Kidney (tissue), 14 donors: Measurements from ENCODE around the gene ITSN2. TPM values are rescaled to one million over a fixed set of nuclear protein-coding genes. Genes with fewer than 3 reads are reported as not detected.

Source experiments
- DNase-seq, 5 donors: peaks; one replicate each; pipeline ENCODE4 v3.0.0-alpha.2; 2013 to 2020
- FAIRE-seq: peaks from 2 replicates; lab custom pipeline; 2012; peaks lifted over from hg19 to GRCh38; lab: Jason Lieb, UNC
- H3K27ac ChIP-seq, 2 donors: one replicate each; pipeline ENCODE4 v1.7.0; 2013; ENCODE audit warnings: low read depth in 2 of 2, low read length in 2 of 2, inconsistent platforms in 1 of 2
- H3K27me3 ChIP-seq: one replicate; pipeline ENCODE4 v1.7.1; 2013; ENCODE audit warnings: low read length, inconsistent platforms; ENCODE audit not compliant: control insufficient read depth, insufficient read depth
- H3K36me3 ChIP-seq, 3 donors: one replicate each; pipeline versions ENCODE4 v1.7.0 to v1.7.1; 2013; ENCODE audit warnings: low read length in 3 of 3, control low read depth in 1 of 3, inconsistent platforms in 1 of 3; ENCODE audit not compliant: insufficient read depth in 3 of 3, control insufficient read depth in 2 of 3
- H3K4me1 ChIP-seq, 3 donors: one replicate each; pipeline versions ENCODE4 v1.7.0 to v1.7.1; 2013; ENCODE audit warnings: low read length in 3 of 3, inconsistent platforms in 1 of 3, low read depth in 1 of 3; ENCODE audit not compliant: control insufficient read depth in 2 of 3, insufficient read depth in 2 of 3
- H3K4me3 ChIP-seq, 3 donors: one replicate each; pipeline versions ENCODE4 v1.7.0 to v1.8.1; 2013; ENCODE audit warnings: low read length in 3 of 3, control low read depth in 1 of 3, inconsistent platforms in 1 of 3
- H3K9ac ChIP-seq, 3 donors: one replicate each; pipeline versions ENCODE4 v1.7.0 to v1.7.1; 2013; ENCODE audit warnings: low read length in 3 of 3, control low read depth in 1 of 3, inconsistent platforms in 1 of 3
- H3K9me3 ChIP-seq, 3 donors: one replicate each; pipeline versions ENCODE4 v1.7.0 to v1.7.1; 2013; ENCODE audit warnings: low read length in 3 of 3, control low read depth in 1 of 3, inconsistent platforms in 1 of 3; ENCODE audit not compliant: control insufficient read depth in 2 of 3, insufficient read depth in 1 of 3
- intact Hi-C: fragments of 100-400 bp; cut with DNase I; formaldehyde crosslinking; loops from one replicate; pipeline ENCODE4 v1.11.1; 2022
- polyA plus RNA-seq: library from polyadenylated mRNA; stranded (reverse); fragments of 350-450 nt; fragmentation: Illumina TruSeq; extraction: RNeasy Lipid Tissue Mini Kit (QIAGEN cat#74804); gene quantifications from one replicate; pipeline ENCODE4 v1.2.3, GENCODE V29; 2014; ENCODE audit warnings: low read depth, low replicate concordance; ENCODE audit not compliant: insufficient read depth
- total RNA-seq: library from RNA; stranded (reverse); fragmentation: NEBNext Ultra II Directional; extraction: Animal tissue kit (Norgen Biotek cat#: 25700); gene quantifications from one replicate; pipeline ENCODE4 v1.2.1, GENCODE V29; 2021
- TF ChIP-seq, protein P1 (sequence below): IDR thresholded peaks from 3 replicates; pipeline ENCODE4 v1.5.1; 2012; ENCODE audit warnings: mild to moderate bottlenecking, moderate library complexity, borderline replicate concordance; ENCODE audit not compliant: insufficient read depth; ENCODE audit errors: extremely low read depth
- donor health status: control.
- donor health status: control.
- donor health status: control.
- donor health status: control.
- donor health status: control.
- donor health status: DM: yes; HTN: yes; CAD: no.
- donor health status: Normal renal cell carcinoma (clear cell type).

ITSN2 gene
- total and polyA plus RNA-seq, 2 donors from 2014 or later, result 20.1 to 72.8 TPM

DNA sequence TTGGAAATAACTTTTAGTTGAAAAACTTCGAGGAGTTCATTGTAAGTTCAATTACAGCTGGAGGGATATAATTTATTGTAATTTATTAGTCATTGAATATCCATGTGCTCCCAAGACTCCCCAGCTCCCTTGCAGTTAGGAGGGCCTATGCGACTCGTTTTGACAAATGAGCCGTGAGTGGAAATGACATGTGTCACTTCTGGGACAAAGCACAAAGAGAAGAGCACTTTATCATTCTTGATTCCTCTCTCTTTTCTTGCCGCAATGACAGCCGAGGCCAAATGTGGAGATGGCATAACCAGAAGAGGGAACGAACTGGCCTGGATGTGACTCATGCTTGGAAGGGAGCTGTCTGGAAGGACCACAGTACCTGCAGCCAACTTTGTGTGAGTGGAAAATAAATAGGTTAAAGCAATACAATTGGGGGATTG, 44.2 kb upstream of the ITSN2 start:
- H3K9ac ChIP-seq, result no peak overlapping the region
- intact Hi-C loops, result no loop called here
- TF ChIP-seq, protein P1, sequence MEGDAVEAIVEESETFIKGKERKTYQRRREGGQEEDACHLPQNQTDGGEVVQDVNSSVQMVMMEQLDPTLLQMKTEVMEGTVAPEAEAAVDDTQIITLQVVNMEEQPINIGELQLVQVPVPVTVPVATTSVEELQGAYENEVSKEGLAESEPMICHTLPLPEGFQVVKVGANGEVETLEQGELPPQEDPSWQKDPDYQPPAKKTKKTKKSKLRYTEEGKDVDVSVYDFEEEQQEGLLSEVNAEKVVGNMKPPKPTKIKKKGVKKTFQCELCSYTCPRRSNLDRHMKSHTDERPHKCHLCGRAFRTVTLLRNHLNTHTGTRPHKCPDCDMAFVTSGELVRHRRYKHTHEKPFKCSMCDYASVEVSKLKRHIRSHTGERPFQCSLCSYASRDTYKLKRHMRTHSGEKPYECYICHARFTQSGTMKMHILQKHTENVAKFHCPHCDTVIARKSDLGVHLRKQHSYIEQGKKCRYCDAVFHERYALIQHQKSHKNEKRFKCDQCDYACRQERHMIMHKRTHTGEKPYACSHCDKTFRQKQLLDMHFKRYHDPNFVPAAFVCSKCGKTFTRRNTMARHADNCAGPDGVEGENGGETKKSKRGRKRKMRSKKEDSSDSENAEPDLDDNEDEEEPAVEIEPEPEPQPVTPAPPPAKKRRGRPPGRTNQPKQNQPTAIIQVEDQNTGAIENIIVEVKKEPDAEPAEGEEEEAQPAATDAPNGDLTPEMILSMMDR, result no peak
- H3K36me3 ChIP-seq, result no peaks in the 10 kb centered on the region
- no peaks in the 10 kb centered on the region for H3K4me1 ChIP-seq
- H3K27ac ChIP-seq, result no peak overlapping the region
- H3K4me3 ChIP-seq, result no peak overlapping the region
- no peaks in the 10 kb centered on the region for H3K27me3 ChIP-seq
- H3K9me3 ChIP-seq, result no peaks in the 10 kb centered on the region
- no peak for FAIRE-seq
- peak in 2 of 5 donors; percentile 38 to 62 for DNase-seq

DNA sequence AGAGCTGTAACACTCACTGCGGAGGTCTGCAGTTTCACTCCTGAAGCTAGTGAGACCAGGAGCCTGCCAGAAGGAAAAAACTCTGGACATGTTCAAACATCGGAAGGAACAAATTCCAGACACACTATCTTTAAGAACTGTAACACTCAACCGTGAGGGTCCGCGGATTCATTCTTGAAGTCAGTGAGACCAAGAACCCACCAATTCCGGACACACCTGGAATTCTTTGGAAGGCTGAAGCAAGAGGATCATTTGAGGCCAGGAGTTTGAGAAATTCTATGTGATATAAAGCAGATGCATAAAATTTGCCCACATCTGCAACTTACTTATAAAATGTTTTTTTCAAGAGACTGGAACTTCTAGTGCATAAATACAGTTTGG, 43.5 kb upstream of the ITSN2 start:
- no peak overlapping the region for H3K9ac ChIP-seq
- TF ChIP-seq, protein P1, result no peak
- H3K9me3 ChIP-seq, result no peaks in the 10 kb centered on the region
- H3K36me3 ChIP-seq, result no peaks in the 10 kb centered on the region
- FAIRE-seq (no peak), DNase-seq (peak in 1 of 5 donors; percentile 37)
- no peaks in the 10 kb centered on the region for H3K4me1 ChIP-seq
- intact Hi-C loops, result no loop called here
- H3K4me3 ChIP-seq, result no peak overlapping the region
- no peak overlapping the region for H3K27ac ChIP-seq
- no peaks in the 10 kb centered on the region for H3K27me3 ChIP-seq

DNA sequence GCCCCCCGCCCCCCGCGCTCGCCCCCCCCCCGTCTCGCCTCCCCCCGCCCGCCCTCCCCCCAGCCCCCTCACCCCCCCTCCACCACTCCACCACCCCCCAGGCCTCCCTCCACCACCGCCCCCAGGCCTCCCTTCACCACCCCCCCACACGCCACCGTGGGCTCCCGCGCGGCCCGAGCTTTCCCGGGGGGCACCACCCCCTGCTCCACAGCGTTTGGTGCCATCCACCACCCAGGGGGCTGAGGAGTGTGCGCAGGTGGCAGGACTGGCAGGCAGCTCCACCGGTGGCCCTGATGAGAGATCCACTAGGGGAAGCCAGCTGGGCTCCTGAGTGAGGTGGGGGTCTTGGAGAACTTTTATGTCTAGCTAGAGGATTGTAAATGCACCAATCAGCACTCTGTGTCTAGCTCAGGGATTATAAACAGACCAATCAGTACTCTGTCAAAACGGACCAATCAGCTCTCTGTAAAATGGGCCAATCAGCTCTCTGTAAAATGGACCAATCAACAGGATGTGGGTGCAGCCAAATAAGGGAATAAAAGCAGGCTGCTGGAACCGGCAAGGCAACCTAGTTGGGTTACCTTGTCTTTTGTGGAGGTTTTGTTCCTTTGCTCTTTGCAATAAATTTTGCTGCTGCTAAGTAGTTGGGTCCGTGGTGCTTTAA, 43.0 kb upstream of the ITSN2 start:
- no peak overlapping the region for H3K4me3 ChIP-seq
- FAIRE-seq, result no peak

More for the DNA sequence above, 43.0 kb upstream of the ITSN2 start:
- H3K36me3 ChIP-seq, result no peaks in the 10 kb centered on the region
- no peaks in the 10 kb centered on the region for H3K27me3 ChIP-seq
- no peaks in the 10 kb centered on the region for H3K9me3 ChIP-seq
- no peak overlapping the region for H3K27ac ChIP-seq
- TF ChIP-seq, protein P1, result no peak
- intact Hi-C loops, result no loop called here
- H3K4me1 ChIP-seq, result no peaks in the 10 kb centered on the region
- no peak for DNase-seq
- no peak overlapping the region for H3K9ac ChIP-seq
